ENCODE data around the gene PASK. TPM values are rescaled to one million over a fixed set of nuclear protein-coding genes. Genes with fewer than 3 reads are reported as not detected.

PASK gene
- total RNA-seq, 3 donors from 2014 or later = 6.8 to 25.5 (median 20.6) TPM

DNA sequence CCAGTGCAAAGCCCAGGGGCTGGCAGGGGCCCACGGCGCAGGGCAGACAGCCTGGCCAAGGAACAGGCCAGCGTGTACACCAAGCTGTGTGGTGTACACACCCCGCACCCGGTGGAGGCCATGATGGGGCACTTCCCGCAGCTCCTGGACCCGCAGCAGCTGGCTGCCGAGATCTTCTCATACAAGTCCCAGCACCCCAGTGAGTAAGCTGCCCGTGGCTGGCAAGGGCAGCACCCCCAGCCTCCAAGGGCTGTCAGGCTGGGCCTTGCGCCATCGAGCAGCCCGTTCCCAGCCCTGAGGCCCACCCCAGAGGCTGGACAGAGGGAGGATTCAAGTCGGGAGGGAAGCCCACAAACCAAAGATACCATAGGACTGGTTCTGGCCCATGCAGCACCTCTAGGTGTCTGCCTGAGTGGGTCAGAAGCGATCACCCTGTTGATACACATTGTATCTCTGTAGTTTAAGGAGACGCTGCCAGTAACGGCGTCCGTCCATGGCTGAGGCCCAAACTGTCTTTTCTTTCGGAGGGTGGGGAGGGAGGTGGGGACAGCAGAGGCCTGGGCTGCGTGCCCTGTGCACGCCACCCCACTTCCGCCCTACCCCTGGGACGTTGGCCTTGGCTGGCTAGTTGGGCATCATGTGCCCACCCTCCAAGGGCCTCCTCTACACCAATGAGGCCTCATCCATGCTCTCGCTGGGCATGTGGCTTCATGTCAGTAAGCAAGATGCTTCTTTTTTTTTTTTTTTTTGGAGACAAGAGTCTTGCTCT lies 30.4 kb downstream of the PASK start:
- H3K9me3 ChIP-seq = no peaks in the 10 kb centered on the region
- H3K4me1 ChIP-seq (ENCODE audit: low read depth) = no peaks in the 10 kb centered on the region
- no peak overlapping the region for H3K4me3 ChIP-seq
- no peaks in the 10 kb centered on the region for H3K36me3 ChIP-seq (ENCODE audit: low read depth)
- DNase-seq = no peak
- intact Hi-C loops (cut with DNase I, micrococcal nuclease) = no loop called here
- no peak for ATAC-seq
- TF ChIP-seq CTCF (IDR thresholded peaks at IDR 0.05) = no peak

- ATAC-seq = no peak
- Histone ChIP-seq H3K4me1 (ENCODE audit: low read depth) (no peaks in the 10 kb centered on the region), H3K9me3 (no peaks in the 10 kb centered on the region), H3K4me3 (no peak overlapping the region), H3K36me3 (ENCODE audit: low read depth) (no peaks in the 10 kb centered on the region)
- TF ChIP-seq CTCF (IDR thresholded peaks at IDR 0.05) = no peak
- peak in 1 of 3 donors; percentile 36 for DNase-seq
- intact Hi-C loops (cut with DNase I, micrococcal nuclease) = no loop called here
Observed at GRCh38 chr2:241116606-241117560, 32.4 kb downstream of the PASK start.

GRCh38 chr2:241115361-241115760 lies 33.9 kb downstream of the PASK start:
- Histone ChIP-seq H3K9me3 (no peaks in the 10 kb centered on the region), H3K4me3 (no peak overlapping the region), H3K36me3 (ENCODE audit: low read depth) (no peaks in the 10 kb centered on the region), H3K4me1 (ENCODE audit: low read depth) (no peaks in the 10 kb centered on the region)
- DNase-seq (no peak), ATAC-seq (no peak)
- intact Hi-C loops (cut with DNase I, micrococcal nuclease) = no loop called here
- no peak for TF ChIP-seq CTCF (IDR thresholded peaks at IDR 0.05)

DNA sequence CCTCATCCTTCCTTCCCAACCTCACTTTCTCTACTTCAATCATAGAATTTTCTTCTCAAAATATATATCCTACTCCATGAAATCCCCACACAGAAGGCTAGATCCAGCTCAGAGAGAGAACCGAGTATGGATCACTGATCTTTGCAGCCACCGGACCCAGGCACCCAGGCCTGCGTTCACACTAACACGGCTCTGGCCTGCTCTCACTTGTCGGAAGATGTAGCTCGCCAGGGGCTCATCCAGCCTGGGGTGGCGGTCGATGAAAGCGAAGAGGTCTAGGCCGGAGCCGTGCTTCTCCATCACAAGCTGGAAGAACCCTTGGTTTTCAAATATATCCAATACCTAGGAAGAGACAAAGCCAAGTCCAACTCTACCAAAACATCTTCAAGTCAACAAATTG lies 34.4 kb downstream of the PASK start:
- no peak for DNase-seq
- Histone ChIP-seq H3K9me3 (no peaks in the 10 kb centered on the region), H3K4me1 (ENCODE audit: low read depth) (no peaks in the 10 kb centered on the region), H3K4me3 (no peak overlapping the region), H3K36me3 (ENCODE audit: low read depth) (no peaks in the 10 kb centered on the region)
- intact Hi-C loops (cut with DNase I, micrococcal nuclease) = no loop called here
- no peak for TF ChIP-seq CTCF (IDR thresholded peaks at IDR 0.05)
- ATAC-seq = no peak

DNA sequence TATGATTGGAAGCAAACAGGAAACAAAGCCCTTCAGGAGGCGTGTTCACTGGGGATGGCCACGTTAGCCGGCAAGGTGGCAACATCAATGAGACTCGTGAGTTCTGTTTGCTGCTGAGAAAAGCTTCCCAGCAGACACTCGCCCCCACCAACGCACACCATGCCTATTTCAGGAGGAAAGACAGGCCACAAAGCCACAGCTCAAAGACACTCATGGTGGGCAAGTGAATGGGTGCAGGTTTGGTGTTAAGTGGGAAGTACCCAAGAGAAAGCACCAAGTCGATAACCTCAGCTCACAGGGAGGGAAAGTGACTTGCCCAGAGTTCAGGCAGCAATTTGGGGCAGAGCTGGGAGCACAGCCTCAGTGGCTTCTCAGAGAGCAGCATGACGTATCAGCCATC lies 36.7 kb downstream of the PASK start:
- no peak for TF ChIP-seq CTCF (IDR thresholded peaks at IDR 0.05)
- no peaks in the 10 kb centered on the region for H3K4me1 ChIP-seq (ENCODE audit: low read depth)
- H3K36me3 ChIP-seq (ENCODE audit: low read depth) = no peaks in the 10 kb centered on the region
- no peaks in the 10 kb centered on the region for H3K9me3 ChIP-seq
- H3K4me3 ChIP-seq = no peak overlapping the region
- DNase-seq (no peak), ATAC-seq (no peak)
- intact Hi-C loops (cut with DNase I, micrococcal nuclease) = no loop called here
